SK-N-MC (cell line): Measurements from ENCODE around the gene INHBB.

Experiments used
- EZH2 ChIP-seq: fragments of 200-600 bp; sonication (generic); IDR thresholded peaks from one replicate; pipeline ENCODE4 v1.6.1; 2017; ENCODE audit warnings: antibody characterized with exemption
- FOXP2 ChIP-seq: optimal IDR thresholded peaks from 2 replicates; pipeline ENCODE3; 2011; ENCODE audit warnings: mild to moderate bottlenecking, moderate library complexity; ENCODE audit not compliant: insufficient read depth; ENCODE audit errors: extremely low read length, control extremely low read depth
- POLR2AphosphoS5 ChIP-seq: IDR thresholded peaks from 2 replicates; pipeline ENCODE4 v1.6.1; 2012; ENCODE audit warnings: mild to moderate bottlenecking, low read depth, low read length, borderline replicate concordance

DNA sequence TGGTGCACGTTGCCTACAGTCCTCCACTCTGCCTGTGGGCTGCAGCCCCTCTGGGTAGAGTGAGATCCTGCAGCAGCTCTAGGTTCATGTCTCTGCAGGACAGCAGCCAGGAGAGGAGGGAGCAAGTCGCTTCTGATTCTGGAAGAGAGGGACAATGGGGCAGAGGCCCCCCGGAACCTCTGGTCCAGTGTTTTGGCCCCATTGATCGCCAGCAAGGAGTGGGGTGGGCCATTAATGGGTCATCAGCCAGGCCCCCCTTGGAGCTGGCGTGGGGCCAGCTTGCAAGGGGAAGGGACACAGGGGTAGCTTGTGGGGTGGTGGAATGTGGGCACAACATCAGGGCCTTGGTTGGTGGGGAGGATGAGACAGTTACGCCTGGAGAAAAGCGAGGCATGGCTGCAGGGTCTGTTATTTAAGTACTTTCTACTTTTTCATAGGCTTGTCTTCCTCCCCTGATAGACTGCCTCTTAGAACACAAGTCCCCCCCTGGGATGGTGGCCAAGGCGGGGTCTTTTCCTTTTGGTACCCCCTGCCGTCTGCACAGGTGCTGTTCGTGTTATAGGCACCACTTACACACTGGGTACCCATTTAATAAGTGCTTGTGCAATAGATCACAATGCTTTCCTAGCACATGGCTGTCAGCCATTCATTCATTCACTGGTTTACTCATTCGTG, 44.6 kb downstream of the INHBB start:
- no peak for TF ChIP-seq POLR2AphosphoS5
- TF ChIP-seq EZH2, result no peak
- no peak for TF ChIP-seq FOXP2
